ENCODE results near the gene ZIC5.

ZIC5 gene

GRCh38 chr13:99983499-99984401 is 12.2 kb upstream of the ZIC5 start:
- H3K9ac ChIP-seq (ENCODE audit: low read length): no peak overlapping the region
- no peaks in the 10 kb centered on the region for H3K36me3 ChIP-seq (ENCODE audit: low read length)
- H3K27ac ChIP-seq (ENCODE audit: low read depth, low read length): no peak overlapping the region
- H3K9me2 ChIP-seq (replicated peaks; ENCODE audit: insufficient read depth, low read length): no peaks in the 10 kb centered on the region
- H3F3A ChIP-seq (ENCODE audit: insufficient read depth): no peaks in the 10 kb centered on the region
- no peak overlapping the region for H3K4me3 ChIP-seq (ENCODE audit: insufficient read depth, low read length, poor library complexity, severe bottlenecking)
- no peak overlapping the region for H2AFZ ChIP-seq (ENCODE audit: low read depth, low read length, severe bottlenecking)
- no peak overlapping the region for H3K4me2 ChIP-seq (ENCODE audit: low read depth, low read length, poor library complexity, severe bottlenecking)
- H4K20me1 ChIP-seq (ENCODE audit: low read depth, low read length): no peaks in the 10 kb centered on the region
- no peaks in the 10 kb centered on the region for H3K27me3 ChIP-seq (ENCODE audit: low read length)
- no peaks in the 10 kb centered on the region for H3K79me2 ChIP-seq (ENCODE audit: insufficient read depth, low read length)
- H3K9me3 ChIP-seq (ENCODE audit: insufficient read depth, low read length): no peaks in the 10 kb centered on the region
- no peak for TF ChIP-seq CTCF (IDR thresholded peaks at IDR 0.05; ENCODE audit: insufficient read depth, low read length, poor library complexity, severe bottlenecking)
- no peak for TF ChIP-seq EZH2phosphoT487 (conservative IDR thresholded peaks at IDR 0.05; ENCODE audit: low read length)

- H3K27me3 ChIP-seq (ENCODE audit: low read length): no peaks in the 10 kb centered on the region
- TF ChIP-seq CTCF (IDR thresholded peaks at IDR 0.05; ENCODE audit: insufficient read depth, low read length, poor library complexity, severe bottlenecking): no peak
- TF ChIP-seq EZH2phosphoT487 (conservative IDR thresholded peaks at IDR 0.05; ENCODE audit: low read length): no peak
- H3K9ac ChIP-seq (ENCODE audit: low read length): no peak overlapping the region
- H3K4me2 ChIP-seq (ENCODE audit: low read depth, low read length, poor library complexity, severe bottlenecking): no peak overlapping the region
- H3K4me3 ChIP-seq (ENCODE audit: insufficient read depth, low read length, poor library complexity, severe bottlenecking): no peak overlapping the region
- no peaks in the 10 kb centered on the region for H3K9me2 ChIP-seq (replicated peaks; ENCODE audit: insufficient read depth, low read length)
- no peaks in the 10 kb centered on the region for H3F3A ChIP-seq (ENCODE audit: insufficient read depth)
- no peaks in the 10 kb centered on the region for H3K79me2 ChIP-seq (ENCODE audit: insufficient read depth, low read length)
- no peak overlapping the region for H2AFZ ChIP-seq (ENCODE audit: low read depth, low read length, severe bottlenecking)
- H3K36me3 ChIP-seq (ENCODE audit: low read length): no peaks in the 10 kb centered on the region
- no peaks in the 10 kb centered on the region for H4K20me1 ChIP-seq (ENCODE audit: low read depth, low read length)
- no peak overlapping the region for H3K27ac ChIP-seq (ENCODE audit: low read depth, low read length)
- H3K9me3 ChIP-seq (ENCODE audit: insufficient read depth, low read length): no peaks in the 10 kb centered on the region
Measured at GRCh38 chr13:99982731-99983498, 11.3 kb upstream of the ZIC5 start.

GRCh38 chr13:99982036-99982730 is 10.6 kb upstream of the ZIC5 start:
- Histone ChIP-seq H3K27ac (ENCODE audit: low read depth, low read length) (no peak overlapping the region), H3F3A (ENCODE audit: insufficient read depth) (no peaks in the 10 kb centered on the region), H3K79me2 (ENCODE audit: insufficient read depth, low read length) (no peaks in the 10 kb centered on the region), H3K27me3 (ENCODE audit: low read length) (no peaks in the 10 kb centered on the region), H3K9me2 (replicated peaks; ENCODE audit: insufficient read depth, low read length) (no peaks in the 10 kb centered on the region), H3K9me3 (ENCODE audit: insufficient read depth, low read length) (no peaks in the 10 kb centered on the region), H3K9ac (ENCODE audit: low read length) (no peak overlapping the region), H4K20me1 (ENCODE audit: low read depth, low read length) (no peaks in the 10 kb centered on the region), H3K4me2 (ENCODE audit: low read depth, low read length, poor library complexity, severe bottlenecking) (no peak overlapping the region), H2AFZ (ENCODE audit: low read depth, low read length, severe bottlenecking) (no peak overlapping the region), H3K36me3 (ENCODE audit: low read length) (no peaks in the 10 kb centered on the region), H3K4me3 (ENCODE audit: insufficient read depth, low read length, poor library complexity, severe bottlenecking) (no peak overlapping the region)
- TF ChIP-seq EZH2phosphoT487 (conservative IDR thresholded peaks at IDR 0.05; ENCODE audit: low read length) (no peak), CTCF (IDR thresholded peaks at IDR 0.05; ENCODE audit: insufficient read depth, low read length, poor library complexity, severe bottlenecking) (no peak)
